Measurements from ENCODE around the gene LRRN3.
A peak's percentile ranks its signal among the peaks of the same experiment; 100 is the strongest.

LRRN3 gene

GRCh38 chr7:111080495-111081105 is 10.3 kb upstream of the LRRN3 start:
- DNase-seq = no peak

GRCh38 chr7:111081546-111082267 is 9.2 kb upstream of the LRRN3 start:
- no peak for DNase-seq

GRCh38 chr7:111082351-111082750 is 8.6 kb upstream of the LRRN3 start:
- peak; percentile 22 for DNase-seq

GRCh38 chr7:111083413-111083812 is 7.5 kb upstream of the LRRN3 start:
- DNase-seq = peak; percentile 90

- no peak for DNase-seq
These were observed 5.6 kb upstream of the LRRN3 start for GRCh38 chr7:111085356-111085755.

- DNase-seq = no peak
These were observed 4.4 kb upstream of the LRRN3 start for GRCh38 chr7:111086532-111086931.

GRCh38 chr7:111088328-111088727 is 2.6 kb upstream of the LRRN3 start:
- no peak for DNase-seq

- no peak for DNase-seq
These were observed 1.0 kb upstream of the LRRN3 start for GRCh38 chr7:111089822-111090426.

GRCh38 chr7:111091593-111092358 is 849 bp downstream of the LRRN3 start:
- no peak for DNase-seq

GRCh38 chr7:111092406-111093236 is 1.7 kb downstream of the LRRN3 start:
- DNase-seq = no peak

- no peak for DNase-seq
These were observed 2.6 kb downstream of the LRRN3 start for GRCh38 chr7:111093496-111093895.

GRCh38 chr7:111094419-111094818 is 3.5 kb downstream of the LRRN3 start:
- DNase-seq = no peak

GRCh38 chr7:111096997-111097396 is 6.1 kb downstream of the LRRN3 start:
- DNase-seq = no peak

- peak; percentile 40 for DNase-seq
These were observed 7.3 kb downstream of the LRRN3 start for GRCh38 chr7:111098011-111098925.

- DNase-seq = no peak
These were observed 8.0 kb downstream of the LRRN3 start for GRCh38 chr7:111098926-111099250.

GRCh38 chr7:111101856-111102646 is 11.1 kb downstream of the LRRN3 start:
- no peak for DNase-seq

- DNase-seq = no peak
These were observed 12.2 kb downstream of the LRRN3 start for GRCh38 chr7:111103136-111103535.

GRCh38 chr7:111103678-111104274 is 12.8 kb downstream of the LRRN3 start:
- peak; percentile 19 for DNase-seq

- DNase-seq = no peak
These were observed 13.8 kb downstream of the LRRN3 start for GRCh38 chr7:111104710-111105109.

GRCh38 chr7:111105269-111105668 is 14.3 kb downstream of the LRRN3 start:
- no peak for DNase-seq

Measured in MV-4-11 (cell line).